ENCODE results near the gene HHAT. TPM values are rescaled to one million over a fixed set of nuclear protein-coding genes. Genes with fewer than 3 reads are reported as not detected.

The HHAT gene
- polyA plus RNA-seq, 1 donor from 2014 or later: 5.3 TPM

- H4K20me1 ChIP-seq (ENCODE audit: insufficient read depth): no peaks in the 10 kb centered on the region
- no peaks in the 10 kb centered on the region for H3K9me2 ChIP-seq (ENCODE audit: insufficient read depth, low read length)
- H3K36me3 ChIP-seq (ENCODE audit: insufficient read depth, low read length): no peaks in the 10 kb centered on the region
- no peaks in the 10 kb centered on the region for H3K9me3 ChIP-seq (ENCODE audit: low read length)
- no peak overlapping the region for H3K4me2 ChIP-seq (ENCODE audit: low read length)
- no peak overlapping the region for H2AFZ ChIP-seq (ENCODE audit: low read depth, low read length)
- no peak overlapping the region for H3K4me3 ChIP-seq (ENCODE audit: low read length)
- TF ChIP-seq MXI1 (conservative IDR thresholded peaks at IDR 0.05; ENCODE audit: poor library complexity, severe bottlenecking) (no peak), EP300 (conservative IDR thresholded peaks at IDR 0.05; ENCODE audit: poor library complexity, severe bottlenecking) (no peak), SMC3 (conservative IDR thresholded peaks at IDR 0.05; ENCODE audit: poor library complexity) (no peak), POLR2AphosphoS5 (IDR thresholded peaks at IDR 0.05) (no peak)
- no peaks in the 10 kb centered on the region for H3K79me2 ChIP-seq (replicated peaks; ENCODE audit: insufficient read depth, low read length)
- H3K27ac ChIP-seq (ENCODE audit: low read length): no peak overlapping the region
- H3K27me3 ChIP-seq (ENCODE audit: insufficient read depth, low read depth, low read length): no peaks in the 10 kb centered on the region
- no peaks in the 10 kb centered on the region for H3F3A ChIP-seq (ENCODE audit: insufficient read depth, low read length, poor library complexity, severe bottlenecking)
- no peak overlapping the region for H3K9ac ChIP-seq (ENCODE audit: low read length)
These were observed 172.1 kb downstream of the HHAT start for GRCh38 chr1:210500831-210501230.

GRCh38 chr1:210504286-210504685, 175.6 kb downstream of the HHAT start:
- Histone ChIP-seq H3K9ac (ENCODE audit: low read length) (no peak overlapping the region), H3F3A (ENCODE audit: insufficient read depth, low read length, poor library complexity, severe bottlenecking) (no peaks in the 10 kb centered on the region), H3K27ac (ENCODE audit: low read length) (no peak overlapping the region), H3K9me2 (ENCODE audit: insufficient read depth, low read length) (no peaks in the 10 kb centered on the region), H3K79me2 (replicated peaks; ENCODE audit: insufficient read depth, low read length) (no peaks in the 10 kb centered on the region), H2AFZ (ENCODE audit: low read depth, low read length) (no peak overlapping the region), H3K36me3 (ENCODE audit: insufficient read depth, low read length) (no peaks in the 10 kb centered on the region), H3K9me3 (ENCODE audit: low read length) (no peaks in the 10 kb centered on the region), H3K4me3 (ENCODE audit: low read length) (no peak overlapping the region), H3K27me3 (ENCODE audit: insufficient read depth, low read depth, low read length) (no peaks in the 10 kb centered on the region), H4K20me1 (ENCODE audit: insufficient read depth) (no peaks in the 10 kb centered on the region), H3K4me2 (ENCODE audit: low read length) (no peak overlapping the region)
- TF ChIP-seq POLR2AphosphoS5 (IDR thresholded peaks at IDR 0.05): no peak
- no peak for TF ChIP-seq REST (IDR thresholded peaks at IDR 0.05; ENCODE audit: borderline replicate concordance)
- TF ChIP-seq EP300 (conservative IDR thresholded peaks at IDR 0.05; ENCODE audit: poor library complexity, severe bottlenecking): no peak
- no peak for TF ChIP-seq TAF1 (IDR thresholded peaks at IDR 0.05; ENCODE audit: low read depth)

- H4K20me1 ChIP-seq (ENCODE audit: insufficient read depth): no peaks in the 10 kb centered on the region
- H3K9ac ChIP-seq (ENCODE audit: low read length): no peak overlapping the region
- no peaks in the 10 kb centered on the region for H3K27me3 ChIP-seq (ENCODE audit: insufficient read depth, low read depth, low read length)
- no peaks in the 10 kb centered on the region for H3K36me3 ChIP-seq (ENCODE audit: insufficient read depth, low read length)
- H3K4me3 ChIP-seq (ENCODE audit: low read length): no peak overlapping the region
- H3K4me2 ChIP-seq (ENCODE audit: low read length): no peak overlapping the region
- no peak overlapping the region for H2AFZ ChIP-seq (ENCODE audit: low read depth, low read length)
- no peak overlapping the region for H3K27ac ChIP-seq (ENCODE audit: low read length)
- no peaks in the 10 kb centered on the region for H3K9me2 ChIP-seq (ENCODE audit: insufficient read depth, low read length)
- no peaks in the 10 kb centered on the region for H3K79me2 ChIP-seq (replicated peaks; ENCODE audit: insufficient read depth, low read length)
- H3K9me3 ChIP-seq (ENCODE audit: low read length): no peaks in the 10 kb centered on the region
- TF ChIP-seq TAF1 (IDR thresholded peaks at IDR 0.05; ENCODE audit: low read depth) (no peak), EZH2 (IDR thresholded peaks at IDR 0.05; ENCODE audit: borderline replicate concordance, insufficient read depth, low read length, poor library complexity, severe bottlenecking) (no peak), POLR2AphosphoS5 (IDR thresholded peaks at IDR 0.05) (no peak), REST (IDR thresholded peaks at IDR 0.05; ENCODE audit: borderline replicate concordance) (no peak)
- H3F3A ChIP-seq (ENCODE audit: insufficient read depth, low read length, poor library complexity, severe bottlenecking): no peaks in the 10 kb centered on the region
These were observed 177.1 kb downstream of the HHAT start for GRCh38 chr1:210505601-210506496.
